ENCODE data around the gene PALM. TPM values are rescaled to one million over a fixed set of nuclear protein-coding genes. Genes with fewer than 3 reads are reported as not detected.

PALM gene
- polyA plus RNA-seq, 2 of the 4 experiments (the other 2 are of a cell fraction), result 3.0 to 15.7 TPM

- ChIA-PET POLR2A (interaction anchor here (1.2 kb wide), 1 partner anchor 27 kb away, joined by 10 read pairs; no protein-coding TSS in a partner anchor), CTCF (interaction anchor here (1.1 kb wide), 1 partner anchor 9 kb away, joined by 5 read pairs; no protein-coding TSS in a partner anchor)
- H3K4me3 ChIP-seq, result no peak overlapping the region
- ATAC-seq (peak; percentile 41 to 72), FAIRE-seq (no peak), DNase-seq (ENCODE audit: low read depth in 1 of 2, low spot score in 1 of 2) (peak; percentile 52 to 92)
- H3K27ac ChIP-seq, result peak overlapping the region; percentile 88 to 100
- H3K9me3 ChIP-seq, result no peaks in the 10 kb centered on the region
- H3K4me1 ChIP-seq, result peaks cover 30% of the 10 kb centered on the region
- peak overlapping the region; percentile 46 for H3K4me2 ChIP-seq
- WGBS (ENCODE audit: missing lambda C conversion rate), result 50% methylated on average over 34 of the region's 36 CpGs
- peak; percentile 64; the same call in 1 of the 2 replicates for TF ChIP-seq HEYL (CRISPR knock-in tag; IDR thresholded peaks at IDR 0.05)
- TF ChIP-seq PHF8 (IDR thresholded peaks at IDR 0.05; ENCODE audit: borderline replicate concordance, low read depth), result no peak
- TF ChIP-seq PBX3 (IDR thresholded peaks at IDR 0.05), result no peak
- peak; percentile 84 to 96 for TF ChIP-seq CEBPB (IDR thresholded peaks at IDR 0.05)
- 0 out of 5 replicates have a peak, but pooled peaks of 1 of the 2 experiments have one; percentile 23 for TF ChIP-seq RAD21 (conservative IDR thresholded peaks at IDR 0.05 in 1 of 2, IDR thresholded peaks at IDR 0.05 in 1 of 2)
- 0 out of 2 replicates have a peak, but pooled peaks have one; percentile 21 for TF ChIP-seq RARB (CRISPR knock-in tag; IDR thresholded peaks at IDR 0.05)
- TF ChIP-seq ESRRA (IDR thresholded peaks at IDR 0.05; ENCODE audit: borderline replicate concordance, low read length), result no peak
- TF ChIP-seq HOXB5 (CRISPR knock-in tag; IDR thresholded peaks at IDR 0.05), result no peak
- TF ChIP-seq GATA3 (IDR thresholded peaks at IDR 0.05; ENCODE audit: borderline replicate concordance), result peak; percentile 33; the same call in 1 of the 2 replicates
- no peak for TF ChIP-seq ELK1 (IDR thresholded peaks at IDR 0.05; ENCODE audit: low read depth, low read length)
- TF ChIP-seq ZNF302 (CRISPR knock-in tag; IDR thresholded peaks at IDR 0.05), result no peak
- TF ChIP-seq ZFP36 (IDR thresholded peaks at IDR 0.05; ENCODE audit: borderline replicate concordance, partially characterized antibody), result no peak
- TF ChIP-seq JUNB (IDR thresholded peaks at IDR 0.05), result no peak
- TF ChIP-seq CHD4 (IDR thresholded peaks at IDR 0.05; ENCODE audit: borderline replicate concordance), result no peak
- TF ChIP-seq CBX2 (IDR thresholded peaks at IDR 0.05; ENCODE audit: borderline replicate concordance, low read depth), result no peak
- TF ChIP-seq EHF (CRISPR knock-in tag; IDR thresholded peaks at IDR 0.05), result peak; percentile 80; the same call in 1 of the 2 replicates
- TF ChIP-seq EHMT2 (IDR thresholded peaks at IDR 0.05; ENCODE audit: low read depth), result no peak
- no peak for TF ChIP-seq HMGXB4 (CRISPR knock-in tag; IDR thresholded peaks at IDR 0.05; ENCODE audit: borderline replicate concordance)
- TF ChIP-seq TFCP2L1 (CRISPR knock-in tag; IDR thresholded peaks at IDR 0.05), result no peak
- no peak for TF ChIP-seq SMC3 (IDR thresholded peaks at IDR 0.05)
- TF ChIP-seq CTCF (IDR thresholded peaks at IDR 0.05), result no peak
- TF ChIP-seq NFE2L2 (conservative IDR thresholded peaks at IDR 0.05; ENCODE audit: low read length), result no peak
- 0 out of 2 replicates have a peak, but pooled peaks have one; percentile 25 for TF ChIP-seq HES2 (IDR thresholded peaks at IDR 0.05)
- TF ChIP-seq RFX5 (IDR thresholded peaks at IDR 0.05), result no peak
- no peak for TF ChIP-seq ATOH8 (CRISPR knock-in tag; IDR thresholded peaks at IDR 0.05; ENCODE audit: low read depth)
- peak; percentile 48; the same call in 1 of the 2 replicates for TF ChIP-seq ZSCAN20 (CRISPR knock-in tag; IDR thresholded peaks at IDR 0.05)
- no peak for TF ChIP-seq MAFK (IDR thresholded peaks at IDR 0.05; ENCODE audit: partially characterized antibody)
- no peak for TF ChIP-seq POLR2A (IDR thresholded peaks at IDR 0.05; ENCODE audit: low read length)
- TF ChIP-seq KDM1A (IDR thresholded peaks at IDR 0.05; ENCODE audit: low read depth), result no peak
- TF ChIP-seq HOXA7 (CRISPR knock-in tag; IDR thresholded peaks at IDR 0.05), result no peak
- TF ChIP-seq E2F6 (IDR thresholded peaks at IDR 0.05; ENCODE audit: borderline replicate concordance, low read depth), result peak; percentile 93
- TF ChIP-seq FOSL2 (IDR thresholded peaks at IDR 0.05), result no peak
- peak; percentile 39 for TF ChIP-seq FOSL2 (CRISPR knock-in tag; IDR thresholded peaks at IDR 0.05)
- TF ChIP-seq MYC (IDR thresholded peaks at IDR 0.05; ENCODE audit: borderline replicate concordance, low read length), result peak; percentile 89
These were observed 70.3 kb downstream of the PALM start for GRCh38 chr19:778910-779653.

Data from A549 (cell line).